Type B pancreatic cell (in vitro differentiated cells): Measurements from ENCODE around the gene PTPRH. TPM values are rescaled to one million over a fixed set of nuclear protein-coding genes. Genes with fewer than 3 reads are reported as not detected.

ENCODE experiments used
- DNase-seq: peaks from one replicate; pipeline ENCODE4 v3.0.0; 2021; ENCODE audit warnings: mixed read lengths; ENCODE audit not compliant: unreplicated experiment; ENCODE audit errors: extremely low spot score
- H3K27ac Mint-ChIP-seq: 2 replicates; pipeline ENCODE4 v1.8.0; 2021; ENCODE audit warnings: mild to moderate bottlenecking, mixed read lengths
- H3K27me3 Mint-ChIP-seq: 2 replicates; pipeline ENCODE4 v1.8.0; 2021; ENCODE audit warnings: mixed read lengths
- H3K36me3 Mint-ChIP-seq: 2 replicates; pipeline ENCODE4 v1.8.0; 2021; ENCODE audit warnings: mixed read lengths
- H3K4me1 Mint-ChIP-seq: one replicate; pipeline ENCODE4 v1.8.0; 2021; ENCODE audit warnings: mixed read lengths; ENCODE audit not compliant: unreplicated experiment
- H3K4me3 Mint-ChIP-seq: 2 replicates; pipeline ENCODE4 v1.8.0; 2021; ENCODE audit warnings: mild to moderate bottlenecking, mixed read lengths
- H3K9me3 Mint-ChIP-seq: 2 replicates; pipeline ENCODE4 v1.8.0; 2021; ENCODE audit warnings: mixed read lengths
- CTCF ChIP-seq: fragments of 200-600 bp; sonication (generic); conservative IDR thresholded peaks from 2 replicates; pipeline ENCODE4 v1.5.0; 2021; ENCODE audit warnings: antibody characterized with exemption, mild to moderate bottlenecking
- total RNA-seq: library from RNA; stranded (reverse); gene quantifications from 2 replicates; pipeline ENCODE4 v1.2.1, GENCODE V29; 2021; ENCODE audit warnings: low replicate concordance

PTPRH gene
- total RNA-seq, 1 donor from 2014 or later: 4.3 TPM

- no peaks in the 10 kb centered on the region for H3K36me3 Mint-ChIP-seq
- no peak for TF ChIP-seq CTCF
- peaks cover 25% of the 10 kb centered on the region for H3K27me3 Mint-ChIP-seq
- no peak overlapping the region for H3K27ac Mint-ChIP-seq
- no peak for DNase-seq
- no peaks in the 10 kb centered on the region for H3K9me3 Mint-ChIP-seq
- no peak overlapping the region for H3K4me3 Mint-ChIP-seq
- H3K4me1 Mint-ChIP-seq: no peaks in the 10 kb centered on the region
These were observed 11.8 kb downstream of the PTPRH start for GRCh38 chr19:55197528-55197927.

DNA sequence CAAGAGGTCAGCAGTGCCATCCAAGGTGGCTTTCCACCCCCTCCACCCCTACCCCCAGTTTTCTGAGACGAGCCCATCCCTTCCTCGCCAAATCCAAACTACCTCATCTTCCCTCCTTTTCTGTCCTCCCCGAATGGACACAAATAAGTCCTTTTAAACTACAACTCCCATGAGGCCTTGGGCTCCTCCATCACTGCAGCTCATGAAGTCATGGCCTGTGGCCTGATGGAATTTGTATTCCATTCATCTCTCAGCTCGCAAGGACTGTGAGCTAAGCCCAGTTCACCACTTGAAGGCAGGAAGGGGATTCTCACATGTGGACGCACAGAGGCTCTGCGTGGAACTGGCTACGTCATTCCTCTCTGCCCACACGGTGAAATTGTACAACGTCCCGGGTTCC is 12.5 kb downstream of the PTPRH start:
- no peaks in the 10 kb centered on the region for H3K4me1 Mint-ChIP-seq

DNA sequence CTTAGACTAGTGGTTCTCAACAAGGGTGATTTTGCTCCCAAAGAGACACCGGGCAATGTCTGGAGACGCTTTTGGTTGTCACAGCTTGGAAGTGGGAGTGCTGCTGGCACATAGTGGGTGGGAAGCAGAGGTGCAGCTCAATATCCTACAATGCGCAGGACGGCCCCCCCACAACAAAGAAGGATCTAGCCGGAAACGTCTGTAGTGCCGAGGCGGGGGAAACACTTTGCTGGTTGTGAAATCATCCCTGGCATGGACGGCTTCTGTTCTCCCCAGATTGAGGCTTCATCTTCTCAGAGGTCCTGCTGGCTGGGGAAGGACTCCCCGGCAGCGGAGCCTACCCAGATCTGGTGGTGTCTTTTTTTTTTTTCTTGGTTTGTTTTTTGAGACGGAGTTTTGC is 15.8 kb downstream of the PTPRH start:
- Mint-ChIP-seq H3K27ac (no peak overlapping the region), H3K9me3 (no peaks in the 10 kb centered on the region), H3K27me3 (peaks cover 29% of the 10 kb centered on the region), H3K36me3 (no peaks in the 10 kb centered on the region), H3K4me1 (no peaks in the 10 kb centered on the region), H3K4me3 (no peak overlapping the region)
- TF ChIP-seq CTCF: no peak
- no peak for DNase-seq

More for the DNA sequence above, 12.5 kb downstream of the PTPRH start:
- Mint-ChIP-seq H3K36me3 (no peaks in the 10 kb centered on the region), H3K4me3 (no peak overlapping the region), H3K27ac (no peak overlapping the region), H3K9me3 (no peaks in the 10 kb centered on the region), H3K27me3 (peaks cover 22% of the 10 kb centered on the region)
- DNase-seq: no peak
- no peak for TF ChIP-seq CTCF

GRCh38 chr19:55189403-55189835 is 19.9 kb downstream of the PTPRH start:
- H3K27me3 Mint-ChIP-seq: peaks cover 42% of the 10 kb centered on the region
- H3K4me1 Mint-ChIP-seq: no peaks in the 10 kb centered on the region
- H3K9me3 Mint-ChIP-seq: no peaks in the 10 kb centered on the region
- TF ChIP-seq CTCF: no peak
- H3K27ac Mint-ChIP-seq: no peak overlapping the region
- no peak for DNase-seq
- no peak overlapping the region for H3K4me3 Mint-ChIP-seq
- no peaks in the 10 kb centered on the region for H3K36me3 Mint-ChIP-seq

- no peak for TF ChIP-seq CTCF
- no peak overlapping the region for H3K4me3 Mint-ChIP-seq
- no peaks in the 10 kb centered on the region for H3K36me3 Mint-ChIP-seq
- H3K27ac Mint-ChIP-seq: no peak overlapping the region
- no peaks in the 10 kb centered on the region for H3K9me3 Mint-ChIP-seq
- H3K4me1 Mint-ChIP-seq: no peaks in the 10 kb centered on the region
- H3K27me3 Mint-ChIP-seq: peaks cover 45% of the 10 kb centered on the region
- DNase-seq: no peak
These were observed 20.7 kb downstream of the PTPRH start for GRCh38 chr19:55188625-55189024.

DNA sequence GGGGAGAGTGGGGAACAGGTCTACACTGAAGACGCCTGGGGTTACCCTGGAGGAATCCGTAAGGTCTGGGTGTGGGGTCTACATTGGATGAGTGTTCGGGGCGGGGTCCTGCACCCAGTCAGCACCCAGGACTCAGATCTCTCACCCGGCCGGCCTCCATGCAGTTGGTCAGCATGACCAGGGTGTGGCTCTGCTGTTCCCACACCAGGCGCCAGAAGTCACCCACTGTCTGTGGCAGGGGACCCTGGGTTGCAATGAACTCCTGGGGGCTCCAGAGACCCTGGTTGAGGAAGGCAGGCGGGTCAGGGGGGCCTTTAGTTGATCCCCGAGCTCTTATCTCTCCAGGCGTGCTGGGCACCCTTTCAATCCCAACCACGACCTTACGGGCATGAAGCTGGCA is 23.2 kb downstream of the PTPRH start:
- no peak for DNase-seq
- Mint-ChIP-seq H3K9me3 (no peaks in the 10 kb centered on the region), H3K27me3 (peaks cover 56% of the 10 kb centered on the region), H3K4me1 (no peaks in the 10 kb centered on the region), H3K27ac (no peak overlapping the region), H3K36me3 (no peaks in the 10 kb centered on the region), H3K4me3 (no peak overlapping the region)
- no peak for TF ChIP-seq CTCF
